IMR-90 (cell line): ENCODE measurements around the gene EFCAB8. TPM values are rescaled to one million over a fixed set of nuclear protein-coding genes. Genes with fewer than 3 reads are reported as not detected.
A peak's percentile ranks its signal among the peaks of the same experiment; 100 is the strongest.

Source experiments
- ATAC-seq: fragments of 200-7000 bp; cut with Tn5 transposase; 2 replicates; pipeline ENCODE4 v1.9.1; 2020; ENCODE audit warnings: low read depth, mild to moderate bottlenecking, moderate library complexity
- BruUV-seq: library from RNA; stranded (reverse); fragments of 400-500 nt; replicated peaks from 2 replicates; lab custom pipeline; 2021; lab: Mats Ljungman, UMichigan
- CTCF ChIA-PET: fragments of 300-600 bp; formaldehyde crosslinking; extraction: SDS; loops from one replicate; lab custom pipeline; 2021; ENCODE audit warnings: antibody characterized with exemption; lab: Yijun Ruan, JAX
- POLR2A ChIA-PET: fragments of 300-600 bp; sonication (Branson Sonifier 250); formaldehyde crosslinking; loops from one replicate; lab custom pipeline; 2022; ENCODE audit warnings: antibody characterized with exemption; ENCODE audit not compliant: unreplicated experiment; lab: Charles Lee
- DNase-seq: peaks from one replicate; pipeline ENCODE4 v3.0.0; 2013
- H2AFZ ChIP-seq: replicated peaks from 2 replicates; pipeline ENCODE3; 2013; ENCODE audit warnings: low read length, mild to moderate bottlenecking; ENCODE audit not compliant: poor library complexity
- H2AK5ac ChIP-seq: 2 replicates; pipeline ENCODE4 v1.6.1; 2013; ENCODE audit warnings: low read depth, low read length, inconsistent platforms
- H2AK9ac ChIP-seq: replicated peaks from 2 replicates; pipeline ENCODE3; 2013; ENCODE audit warnings: mild to moderate bottlenecking, low read depth, low read length, moderate library complexity; ENCODE audit not compliant: poor library complexity
- H2BK120ac ChIP-seq: 2 replicates; pipeline ENCODE4 v1.6.1; 2013; ENCODE audit warnings: low read depth, low read length, inconsistent platforms
- H2BK15ac ChIP-seq: 3 replicates; pipeline ENCODE4 v1.6.1; 2013; ENCODE audit warnings: low read depth, low read length, inconsistent platforms
- H2BK20ac ChIP-seq: 2 replicates; pipeline ENCODE4 v1.6.1; 2013; ENCODE audit warnings: low read depth, mild to moderate bottlenecking, inconsistent platforms, low read length, moderate library complexity
- H2BK5ac ChIP-seq: 2 replicates; pipeline ENCODE4 v1.6.1; 2013; ENCODE audit warnings: mild to moderate bottlenecking, low read depth, low read length, inconsistent platforms; ENCODE audit not compliant: poor library complexity, severe bottlenecking
- H3K14ac ChIP-seq: replicated peaks from 2 replicates; pipeline ENCODE4 v1.6.1; 2013; ENCODE audit warnings: low read depth, low read length, inconsistent platforms
- H3K18ac ChIP-seq: 2 replicates; pipeline ENCODE4 v1.6.1; 2013; ENCODE audit warnings: low read depth, low read length, control low read depth
- H3K23ac ChIP-seq: 2 replicates; pipeline ENCODE4 v1.6.1; 2013; ENCODE audit warnings: low read depth, low read length, inconsistent platforms
- H3K27ac ChIP-seq: 2 replicates; pipeline ENCODE4 v1.5.1; 2013; ENCODE audit warnings: mild to moderate bottlenecking, control low read depth, low read length; ENCODE audit not compliant: insufficient read depth
- H3K27me3 ChIP-seq: 2 replicates; pipeline ENCODE4 v1.6.1; 2013; ENCODE audit warnings: low read length; ENCODE audit not compliant: control insufficient read depth, insufficient read depth
- H3K36me3 ChIP-seq: 2 replicates; pipeline ENCODE4 v1.6.1; 2013; ENCODE audit warnings: low read length, mixed read lengths; ENCODE audit not compliant: control insufficient read depth, insufficient read depth
- H3K4ac ChIP-seq: 2 replicates; pipeline ENCODE4 v1.6.1; 2013; ENCODE audit warnings: low read depth, low read length, inconsistent platforms
- H3K4me1 ChIP-seq: 2 replicates; pipeline ENCODE4 v1.6.1; 2013; ENCODE audit warnings: low read length, mixed read lengths; ENCODE audit not compliant: control insufficient read depth, insufficient read depth
- H3K4me2 ChIP-seq: 2 replicates; pipeline ENCODE4 v1.6.1; 2013; ENCODE audit warnings: low read depth, mild to moderate bottlenecking, control low read depth, low read length, moderate library complexity
- H3K4me3 ChIP-seq: 2 replicates; pipeline ENCODE4 v1.5.1; 2013; ENCODE audit warnings: low read depth, mild to moderate bottlenecking, control low read depth, low read length, moderate library complexity; ENCODE audit not compliant: insufficient read depth
- H3K56ac ChIP-seq: 2 replicates; pipeline ENCODE4 v1.6.1; 2013; ENCODE audit warnings: low read length, inconsistent platforms; ENCODE audit not compliant: insufficient read depth; ENCODE audit errors: extremely low read depth
- H3K79me1 ChIP-seq, 2 experiments: 2 replicates each; pipeline ENCODE4 v1.6.1; 2013; ENCODE audit warnings: low read length in 2 of 2, inconsistent platforms in 1 of 2, low read depth in 1 of 2
- H3K9ac ChIP-seq: 2 replicates; pipeline ENCODE4 v1.6.1; 2013; ENCODE audit warnings: low read depth, low read length, control low read depth
- H3K9me1 ChIP-seq: 2 replicates; pipeline ENCODE4 v1.6.1; 2013; ENCODE audit warnings: low read length, inconsistent platforms; ENCODE audit not compliant: insufficient read depth
- H3K9me3 ChIP-seq: 2 replicates; pipeline ENCODE4 v1.6.1; 2013; ENCODE audit warnings: low read length; ENCODE audit not compliant: control insufficient read depth, insufficient read depth
- H4K20me1 ChIP-seq: 2 replicates; pipeline ENCODE4 v1.6.1; 2013; ENCODE audit warnings: low read length, inconsistent platforms; ENCODE audit not compliant: insufficient read depth
- H4K5ac ChIP-seq: 2 replicates; pipeline ENCODE4 v1.6.1; 2013; ENCODE audit warnings: mild to moderate bottlenecking, low read depth, low read length, control low read depth
- H4K8ac ChIP-seq, 2 experiments: 2 replicates each; pipeline ENCODE4 v1.6.1; 2013; ENCODE audit warnings: low read depth in 2 of 2, low read length in 2 of 2, control low read depth in 1 of 2, inconsistent platforms in 1 of 2
- H4K91ac ChIP-seq: 2 replicates; pipeline ENCODE4 v1.6.1; 2013; ENCODE audit warnings: low read depth, low read length, inconsistent platforms; ENCODE audit not compliant: insufficient read depth
- BHLHE40 ChIP-seq: fragments of 150-350 bp; IDR thresholded peaks from 2 replicates; pipeline ENCODE4 v1.6.1; 2016; ENCODE audit warnings: mild to moderate bottlenecking, low read depth, low read length
- ELK1 ChIP-seq: fragments of 150-350 bp; IDR thresholded peaks from 2 replicates; pipeline ENCODE4 v1.6.1; 2016; ENCODE audit warnings: low read depth, mild to moderate bottlenecking, low read length, moderate library complexity, borderline replicate concordance
- FOS ChIP-seq: fragments of 150-350 bp; IDR thresholded peaks from 2 replicates; pipeline ENCODE4 v1.6.1; 2016; ENCODE audit warnings: low read depth, low read length
- MAFK ChIP-seq: IDR thresholded peaks from 2 replicates; pipeline ENCODE4 v1.6.1; 2012; ENCODE audit warnings: low read depth, low read length, improper control_type of control experiment
- MAZ ChIP-seq: IDR thresholded peaks from 2 replicates; pipeline ENCODE4 v1.6.1; 2012; ENCODE audit warnings: low read depth, mild to moderate bottlenecking, low read length, improper control_type of control experiment, moderate library complexity, borderline replicate concordance
- MXI1 ChIP-seq: IDR thresholded peaks from 2 replicates; pipeline ENCODE4 v1.6.1; 2012; ENCODE audit warnings: low read depth, mild to moderate bottlenecking, low read length, moderate library complexity, borderline replicate concordance
- POLR2A ChIP-seq: IDR thresholded peaks from 2 replicates; pipeline ENCODE4 v1.6.1; 2012; ENCODE audit warnings: mild to moderate bottlenecking, low read depth, low read length
- RAD21 ChIP-seq: IDR thresholded peaks from 2 replicates; pipeline ENCODE4 v1.6.1; 2012; ENCODE audit warnings: low read length, improper control_type of control experiment
- RFX5 ChIP-seq: IDR thresholded peaks from 2 replicates; pipeline ENCODE4 v1.8.0; 2012; ENCODE audit warnings: low read depth, mild to moderate bottlenecking, low read length, moderate library complexity
- SMC3 ChIP-seq: fragments of 150-350 bp; IDR thresholded peaks from 2 replicates; pipeline ENCODE4 v1.6.1; 2016; ENCODE audit warnings: low read depth, mild to moderate bottlenecking, antibody characterized with exemption, low read length, moderate library complexity
- USF2 ChIP-seq: fragments of 150-350 bp; IDR thresholded peaks from 2 replicates; pipeline ENCODE4 v1.6.1; 2017; ENCODE audit warnings: mild to moderate bottlenecking, antibody characterized with exemption, low read length, low read depth
- WGBS, 2 experiments: methylation state at CpG; one replicate each; pipeline versions ENCODE4 v1.1.5 to v1.1.7; 2013; ENCODE audit warnings: missing lambda C conversion rate in 2 of 2; ENCODE audit not compliant: insufficient read length in 1 of 2; ENCODE audit errors: extremely low coverage in 2 of 2; 5-methylcytosine and 5-hydroxymethylcytosine counted together
- dilution Hi-C: fragments of 300-500 bp; cut with HindIII; formaldehyde crosslinking; loops from one replicate; pipeline ENCODE4 v1.14.3; 2018; ENCODE audit warnings: low sequenced_read_pairs; ENCODE audit not compliant: unreplicated experiment
- in situ Hi-C: fragments of 300-500 bp; cut with MboI; formaldehyde crosslinking; loops from 3 replicates; pipeline ENCODE4 v1.14.3; 2019; ENCODE audit warnings: low sequenced_read_pairs, inconsistent platforms, mixed read lengths
- intact Hi-C: fragments of 100-400 bp; cut with micrococcal nuclease; formaldehyde crosslinking; loops from 2 replicates; pipeline ENCODE4 v1.10.0; 2022
- polyA plus RNA-seq, 3 experiments: library from polyadenylated mRNA; depleted of rRNA; stranded (reverse); fragments of >200 nt; gene quantifications; 2 replicates each; pipeline ENCODE4 v1.2.3, GENCODE V29; 2012; ENCODE audit warnings: low replicate concordance in 1 of 3
- total RNA-seq: library from RNA; depleted of rRNA; stranded (reverse); fragments of >200 nt; gene quantifications from 2 replicates; pipeline ENCODE4 v1.2.3, GENCODE V29; 2012

EFCAB8 gene
- total and polyA plus RNA-seq, 2 of the 4 experiments (the other 2 are of a cell fraction): not detected

DNA sequence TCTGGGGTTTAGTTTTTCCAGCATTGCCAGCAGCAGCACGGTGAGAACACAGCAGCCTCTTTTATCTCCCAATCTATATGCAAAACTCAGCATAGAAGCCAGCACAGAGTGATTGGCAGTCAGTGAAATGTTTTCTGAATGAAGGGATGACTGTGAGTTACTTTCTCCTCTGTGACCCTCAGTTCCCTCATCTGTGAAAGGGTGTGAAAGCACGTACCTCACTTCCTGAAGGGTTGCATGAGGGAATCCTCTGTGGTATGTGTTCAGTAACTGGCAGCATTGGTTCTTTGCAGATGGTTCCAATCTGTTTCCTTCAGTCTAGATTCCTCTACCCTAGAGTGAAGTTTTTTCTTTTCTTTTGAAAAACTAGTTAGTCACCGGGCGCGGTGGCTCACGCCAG, 40.0 kb downstream of the EFCAB8 start:
- H2BK5ac ChIP-seq: no peak overlapping the region
- no peaks in the 10 kb centered on the region; the same call in 1 of the 2 replicates for H3K9me1 ChIP-seq
- H2AK9ac ChIP-seq: no peak overlapping the region
- no peak overlapping the region for H3K23ac ChIP-seq
- H4K5ac ChIP-seq: no peak overlapping the region
- BruUV-seq: no TSS peak
- H3K4me1 ChIP-seq: no peaks in the 10 kb centered on the region
- no peak overlapping the region for H3K4me3 ChIP-seq
- dilution Hi-C loops: no loop called here
- no peak overlapping the region for H2AFZ ChIP-seq
- no peak overlapping the region for H4K91ac ChIP-seq
- ChIA-PET CTCF (no interaction called here), POLR2A (no interaction called here)
- no peak overlapping the region for H2BK20ac ChIP-seq
- H2BK15ac ChIP-seq: no peak overlapping the region
- no peak overlapping the region for H2BK120ac ChIP-seq
- no peak for TF ChIP-seq MAZ
- TF ChIP-seq RFX5: no peak
- no peak for TF ChIP-seq SMC3
- no peak for TF ChIP-seq POLR2A
- no peak for TF ChIP-seq BHLHE40
- TF ChIP-seq MAFK: no peak
- no peak for TF ChIP-seq USF2
- TF ChIP-seq ELK1: no peak
- no peak for TF ChIP-seq FOS
- no peak for TF ChIP-seq MXI1
- no peak for TF ChIP-seq RAD21
- no peak overlapping the region for H2AK5ac ChIP-seq
- no peaks in the 10 kb centered on the region for H3K79me1 ChIP-seq
- H3K9me3 ChIP-seq: no peaks in the 10 kb centered on the region
- in situ Hi-C loops: no loop called here
- peaks cover 5% of the 10 kb centered on the region; the same call in 1 of the 2 replicates for H3K27me3 ChIP-seq
- H3K36me3 ChIP-seq: no peaks in the 10 kb centered on the region
- H3K4ac ChIP-seq: no peak overlapping the region
- no peak overlapping the region for H4K8ac ChIP-seq
- peak; percentile 56 for DNase-seq
- no peak overlapping the region for H3K27ac ChIP-seq
- H4K20me1 ChIP-seq: no peaks in the 10 kb centered on the region
- no peak overlapping the region for H3K18ac ChIP-seq
- no peak overlapping the region for H3K9ac ChIP-seq
- H3K14ac ChIP-seq: no peak overlapping the region
- WGBS, 2 experiments: no CpG with 5 or more reads among the region's 6 CpGs
- H3K4me2 ChIP-seq: no peak overlapping the region
- intact Hi-C loops: no loop called here
- H3K56ac ChIP-seq: no peak overlapping the region
- peak; percentile 55 for ATAC-seq
